H1 (cell line): ENCODE measurements around the gene ANKH. TPM values are rescaled to one million over a fixed set of nuclear protein-coding genes. Genes with fewer than 3 reads are reported as not detected.

ENCODE experiments used
- CBX8 ChIP-seq: fragments of 300-800, 300-1000 bp; sonication (generic); IDR thresholded peaks from 2 replicates; pipeline ENCODE4 v1.7.1; 2016; ENCODE audit warnings: low read depth, low read length, borderline replicate concordance
- EGR1 ChIP-seq: IDR thresholded peaks from 2 replicates; pipeline ENCODE4 v1.6.1; 2011; ENCODE audit warnings: low read depth, low read length, borderline replicate concordance
- HDAC2 ChIP-seq, 2 experiments: fragments of 300-600 bp in 1 of 2; sonication (generic) in 1 of 2; IDR thresholded peaks; 2 replicates each; pipeline ENCODE4 v1.6.1; 2011 to 2012; ENCODE audit warnings: low read depth in 2 of 2, low read length in 2 of 2, mild to moderate bottlenecking in 2 of 2, moderate library complexity in 2 of 2, borderline replicate concordance in 1 of 2, inconsistent platforms in 1 of 2
- KDM5A ChIP-seq: fragments of 200-600 bp; IDR thresholded peaks from 2 replicates; pipeline ENCODE4 v1.7.1; 2012; ENCODE audit warnings: mild to moderate bottlenecking, low read length, inconsistent platforms, mixed read lengths
- POU5F1 ChIP-seq: IDR thresholded peaks from 2 replicates; pipeline ENCODE4 v1.6.1; 2011; ENCODE audit warnings: low read depth, mild to moderate bottlenecking, low read length, moderate library complexity
- RAD21 ChIP-seq, 2 experiments: IDR thresholded peaks in 1 of 2; conservative IDR thresholded peaks in 1 of 2; 2 replicates each; pipeline ENCODE4 v1.6.1; 2011; ENCODE audit warnings: low read depth in 2 of 2, low read length in 2 of 2, improper control_type of control experiment in 1 of 2, inconsistent platforms in 1 of 2, mild to moderate bottlenecking in 1 of 2, moderate library complexity in 1 of 2
- SAP30 ChIP-seq: fragments of 300-600 bp; sonication (generic); IDR thresholded peaks from 2 replicates; pipeline ENCODE4 v1.7.1; 2012; ENCODE audit warnings: low read length, moderate library complexity, mild to moderate bottlenecking, inconsistent platforms; ENCODE audit not compliant: insufficient read depth, insufficient replicate concordance
- SIRT6 ChIP-seq: IDR thresholded peaks from one replicate; pipeline ENCODE4 v1.7.1; 2012; ENCODE audit warnings: low read length, inconsistent platforms
- SRF ChIP-seq: IDR thresholded peaks from 2 replicates; pipeline ENCODE4 v1.6.1; 2011; ENCODE audit warnings: mild to moderate bottlenecking, low read depth, low read length, moderate library complexity
- polyA plus RNA-seq, 7 experiments: library from polyadenylated mRNA; depleted of rRNA in 3 of 7; stranded (reverse) in 5 of 7; unstranded in 2 of 7; fragments of >200 nt in 5 of 7; fragments of 200-250 nt in 2 of 7; gene quantifications; 1 replicate in 5 of 7; 2 replicates in 1 of 7; 4 replicates in 1 of 7; pipeline versions ENCODE4 v1.2.1 to v1.2.3, GENCODE V29; 2011 to 2013; ENCODE audit warnings: missing spikeins in 2 of 7, mixed read lengths in 2 of 7
- total RNA-seq: library from RNA; stranded (reverse); fragmentation: NEBNext Ultra II Directional; extraction: Animal tissue kit (Norgen Biotek cat#: 25700); gene quantifications from 2 replicates; pipeline ENCODE4 v1.2.1, GENCODE V29; 2021
- TF ChIP-seq, protein P1 (sequence below): IDR thresholded peaks from 2 replicates; pipeline ENCODE4 v1.6.1; 2012; ENCODE audit warnings: inconsistent platforms
- TF ChIP-seq, protein P2 (sequence below): IDR thresholded peaks from 2 replicates; pipeline ENCODE4 v1.6.1; 2012; ENCODE audit warnings: inconsistent platforms

ANKH gene
- total and polyA plus RNA-seq, 2 of the 8 experiments (the other 6 are each of a cell fraction or from before 2014, with no cell fraction given) = 5.3 to 13.0 TPM

- TF ChIP-seq, protein P1, sequence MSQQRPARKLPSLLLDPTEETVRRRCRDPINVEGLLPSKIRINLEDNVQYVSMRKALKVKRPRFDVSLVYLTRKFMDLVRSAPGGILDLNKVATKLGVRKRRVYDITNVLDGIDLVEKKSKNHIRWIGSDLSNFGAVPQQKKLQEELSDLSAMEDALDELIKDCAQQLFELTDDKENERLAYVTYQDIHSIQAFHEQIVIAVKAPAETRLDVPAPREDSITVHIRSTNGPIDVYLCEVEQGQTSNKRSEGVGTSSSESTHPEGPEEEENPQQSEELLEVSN = no peak
- TF ChIP-seq HDAC2 (IDR thresholded peaks at IDR 0.05; ENCODE audit: borderline replicate concordance in 1 of 2, low read depth in 2 of 2, low read length in 2 of 2) (no peak), CBX8 (no peak), EGR1 (no peak), SAP30 (no peak), RAD21 (IDR thresholded peaks at IDR 0.05 in 1 of 2, conservative IDR thresholded peaks at IDR 0.05 in 1 of 2; ENCODE audit: low read depth in 2 of 2, low read length in 2 of 2) (no peak), SRF (no peak), SIRT6 (no peak), KDM5A (no peak), POU5F1 (no peak)
- TF ChIP-seq, protein P2, sequence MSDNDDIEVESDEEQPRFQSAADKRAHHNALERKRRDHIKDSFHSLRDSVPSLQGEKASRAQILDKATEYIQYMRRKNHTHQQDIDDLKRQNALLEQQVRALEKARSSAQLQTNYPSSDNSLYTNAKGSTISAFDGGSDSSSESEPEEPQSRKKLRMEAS = no peak
Observed at GRCh38 chr5:14713476-14714390, 157.8 kb downstream of the ANKH start (continued).
